ENCODE measurements around the gene AFAP1. TPM values are rescaled to one million over a fixed set of nuclear protein-coding genes. Genes with fewer than 3 reads are reported as not detected.

Gene AFAP1
- total RNA-seq, 1 donor from 2014 or later = 6.8 TPM

DNA sequence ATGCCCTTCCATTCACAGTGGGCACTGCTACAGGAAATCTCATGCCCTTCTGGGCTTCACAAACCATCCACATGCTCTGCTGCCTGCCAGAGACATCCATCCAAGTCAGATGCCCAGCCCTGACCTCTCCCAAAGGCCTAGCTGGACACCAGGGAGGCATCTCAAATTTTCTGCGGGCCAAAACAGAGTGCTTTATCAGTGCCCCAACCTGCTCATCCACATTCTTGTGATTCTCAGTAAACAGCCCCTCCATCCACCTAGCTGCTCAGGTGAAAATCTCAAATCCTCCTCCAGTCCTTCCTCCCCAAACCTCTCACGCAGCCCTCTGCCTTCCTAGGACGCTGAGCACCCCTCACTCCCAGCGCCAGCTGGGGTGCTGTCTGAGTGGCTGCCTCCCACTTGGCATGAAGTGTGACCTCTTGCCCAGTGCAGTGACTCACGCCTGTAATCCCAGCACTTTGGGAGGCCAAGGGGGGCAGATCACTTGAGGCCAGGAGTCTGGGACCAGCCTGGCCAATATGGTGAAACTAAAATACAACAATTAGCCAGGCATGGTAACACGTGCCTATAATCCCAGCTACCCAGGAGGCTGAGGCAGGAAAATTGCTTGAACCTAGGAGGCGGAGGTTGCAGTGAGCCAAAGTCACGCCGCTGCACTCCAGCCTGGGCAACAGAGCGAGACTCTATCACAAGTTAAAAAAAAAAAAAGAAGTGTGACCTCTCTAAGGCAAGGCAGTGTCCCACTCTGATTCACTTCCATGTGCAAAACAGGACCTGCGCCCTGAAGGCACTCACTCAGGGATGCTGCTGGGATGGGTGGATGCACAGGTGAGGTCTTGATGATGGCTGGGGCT, 1.7 kb upstream of the AFAP1 start:
- peak; percentile 40 for DNase-seq (ENCODE audit: low read depth)

DNA sequence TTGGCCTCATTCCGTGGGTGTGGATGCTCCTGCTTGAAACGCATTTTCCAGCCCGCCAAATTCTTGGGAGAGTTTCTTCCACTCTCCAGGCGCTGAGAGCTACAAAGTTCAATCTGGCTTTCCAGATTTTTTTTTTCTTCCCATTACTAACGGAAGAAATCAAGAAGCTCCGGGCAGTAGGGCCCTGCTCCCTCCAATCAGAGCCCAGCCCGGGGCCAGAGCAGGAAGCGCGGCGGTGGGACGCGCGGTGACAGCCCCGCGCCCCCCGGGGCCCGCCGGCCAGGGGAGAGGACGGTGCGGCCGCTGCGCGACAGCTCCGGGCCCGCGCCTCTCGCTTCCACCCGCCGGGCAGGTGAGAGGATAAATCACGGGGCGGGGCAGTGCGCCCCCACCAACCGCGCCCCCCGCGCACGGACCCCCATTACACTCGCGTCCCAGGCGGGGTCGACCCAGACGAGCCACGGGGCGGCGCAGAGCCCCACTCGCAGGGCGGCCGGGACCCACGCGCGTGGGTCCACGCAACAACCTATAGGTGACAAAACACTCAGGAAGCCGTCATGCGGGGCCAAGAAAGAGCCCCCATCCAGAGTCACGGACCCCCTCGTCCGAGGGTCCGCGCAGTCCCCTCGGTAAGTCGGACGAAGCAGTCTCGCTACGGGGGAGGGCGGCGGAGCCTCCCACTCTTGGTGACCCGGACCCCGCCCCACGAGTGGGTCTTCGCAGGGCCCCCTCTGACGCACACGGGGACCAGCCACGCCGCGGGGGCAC, 868 bp downstream of the AFAP1 start:
- TF ChIP-seq, protein P1, sequence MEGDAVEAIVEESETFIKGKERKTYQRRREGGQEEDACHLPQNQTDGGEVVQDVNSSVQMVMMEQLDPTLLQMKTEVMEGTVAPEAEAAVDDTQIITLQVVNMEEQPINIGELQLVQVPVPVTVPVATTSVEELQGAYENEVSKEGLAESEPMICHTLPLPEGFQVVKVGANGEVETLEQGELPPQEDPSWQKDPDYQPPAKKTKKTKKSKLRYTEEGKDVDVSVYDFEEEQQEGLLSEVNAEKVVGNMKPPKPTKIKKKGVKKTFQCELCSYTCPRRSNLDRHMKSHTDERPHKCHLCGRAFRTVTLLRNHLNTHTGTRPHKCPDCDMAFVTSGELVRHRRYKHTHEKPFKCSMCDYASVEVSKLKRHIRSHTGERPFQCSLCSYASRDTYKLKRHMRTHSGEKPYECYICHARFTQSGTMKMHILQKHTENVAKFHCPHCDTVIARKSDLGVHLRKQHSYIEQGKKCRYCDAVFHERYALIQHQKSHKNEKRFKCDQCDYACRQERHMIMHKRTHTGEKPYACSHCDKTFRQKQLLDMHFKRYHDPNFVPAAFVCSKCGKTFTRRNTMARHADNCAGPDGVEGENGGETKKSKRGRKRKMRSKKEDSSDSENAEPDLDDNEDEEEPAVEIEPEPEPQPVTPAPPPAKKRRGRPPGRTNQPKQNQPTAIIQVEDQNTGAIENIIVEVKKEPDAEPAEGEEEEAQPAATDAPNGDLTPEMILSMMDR (IDR thresholded peaks at IDR 0.05; ENCODE audit: insufficient read depth, low read length, severe bottlenecking) = no peak
- no peak for FAIRE-seq
- peak overlapping the region; percentile 91 for H3K4me3 ChIP-seq (ENCODE audit: low read depth, low read length)

More for the DNA sequence above, 1.7 kb upstream of the AFAP1 start:
- no peaks in the 10 kb centered on the region for H3K36me3 ChIP-seq (ENCODE audit: control insufficient read depth, insufficient read depth, low read length)
- no peak overlapping the region for H3K4me3 ChIP-seq (ENCODE audit: low read depth, low read length)
- TF ChIP-seq, protein P1 (IDR thresholded peaks at IDR 0.05; ENCODE audit: insufficient read depth, low read length, severe bottlenecking) = no peak
- no peaks in the 10 kb centered on the region for H3K27me3 ChIP-seq (ENCODE audit: control insufficient read depth, insufficient read depth, low read length)
- FAIRE-seq = no peak

DNA sequence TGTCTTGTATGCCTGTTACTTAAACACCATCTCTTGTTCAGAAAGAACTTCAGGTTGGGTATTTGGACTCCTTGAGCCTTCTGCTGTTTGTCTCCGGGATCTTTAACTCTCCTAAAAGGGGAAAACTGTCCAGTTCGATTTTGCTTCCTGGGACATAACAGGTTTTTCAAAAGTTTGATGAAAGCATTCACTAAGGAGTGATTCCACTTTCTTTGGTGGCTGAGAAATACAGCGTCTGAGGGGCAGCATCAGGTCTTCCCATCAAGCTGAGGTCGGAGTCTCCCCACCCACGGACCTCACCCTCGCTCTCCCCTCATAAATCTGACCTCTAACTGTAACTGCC, 1.4 kb downstream of the AFAP1 start:
- DNase-seq (ENCODE audit: low read depth) (peak; percentile 16), FAIRE-seq (no peak)
- TF ChIP-seq, protein P1 (IDR thresholded peaks at IDR 0.05; ENCODE audit: insufficient read depth, low read length, severe bottlenecking) = no peak
- Histone ChIP-seq H3K27me3 (ENCODE audit: control insufficient read depth, insufficient read depth, low read length) (no peaks in the 10 kb centered on the region), H3K36me3 (ENCODE audit: control insufficient read depth, insufficient read depth, low read length) (no peaks in the 10 kb centered on the region), H3K4me3 (ENCODE audit: low read depth, low read length) (peak overlapping the region; percentile 91)

More for the DNA sequence above, 868 bp downstream of the AFAP1 start:
- no peaks in the 10 kb centered on the region for H3K27me3 ChIP-seq (ENCODE audit: control insufficient read depth, insufficient read depth, low read length)
- peak; percentile 20 for DNase-seq (ENCODE audit: low read depth)
- no peaks in the 10 kb centered on the region for H3K36me3 ChIP-seq (ENCODE audit: control insufficient read depth, insufficient read depth, low read length)

DNA sequence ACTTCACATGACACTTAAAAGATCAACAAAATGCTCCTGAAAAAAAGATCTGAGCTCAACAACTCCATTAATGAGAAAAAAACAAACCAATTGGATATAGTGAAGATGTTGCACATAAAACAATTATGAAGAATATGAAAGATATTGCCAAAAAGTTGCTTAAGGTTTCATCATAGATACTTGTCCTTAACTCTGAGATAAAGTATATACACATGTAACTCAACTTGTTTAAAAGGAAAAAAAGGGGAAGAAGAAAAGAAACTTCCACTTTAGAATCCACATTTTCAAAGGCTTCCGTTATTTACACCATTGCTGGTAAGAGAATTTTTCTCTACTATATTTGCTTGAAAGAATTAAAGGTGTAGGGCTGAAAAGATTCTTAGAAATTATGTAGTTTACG, 2.7 kb downstream of the AFAP1 start:
- FAIRE-seq = no peak
- DNase-seq (ENCODE audit: low read depth) = no peak
- TF ChIP-seq, protein P1 (IDR thresholded peaks at IDR 0.05; ENCODE audit: insufficient read depth, low read length, severe bottlenecking) = no peak
- no peak overlapping the region for H3K4me3 ChIP-seq (ENCODE audit: low read depth, low read length)
- H3K27me3 ChIP-seq (ENCODE audit: control insufficient read depth, insufficient read depth, low read length) = no peaks in the 10 kb centered on the region
- H3K36me3 ChIP-seq (ENCODE audit: control insufficient read depth, insufficient read depth, low read length) = no peaks in the 10 kb centered on the region

DNA sequence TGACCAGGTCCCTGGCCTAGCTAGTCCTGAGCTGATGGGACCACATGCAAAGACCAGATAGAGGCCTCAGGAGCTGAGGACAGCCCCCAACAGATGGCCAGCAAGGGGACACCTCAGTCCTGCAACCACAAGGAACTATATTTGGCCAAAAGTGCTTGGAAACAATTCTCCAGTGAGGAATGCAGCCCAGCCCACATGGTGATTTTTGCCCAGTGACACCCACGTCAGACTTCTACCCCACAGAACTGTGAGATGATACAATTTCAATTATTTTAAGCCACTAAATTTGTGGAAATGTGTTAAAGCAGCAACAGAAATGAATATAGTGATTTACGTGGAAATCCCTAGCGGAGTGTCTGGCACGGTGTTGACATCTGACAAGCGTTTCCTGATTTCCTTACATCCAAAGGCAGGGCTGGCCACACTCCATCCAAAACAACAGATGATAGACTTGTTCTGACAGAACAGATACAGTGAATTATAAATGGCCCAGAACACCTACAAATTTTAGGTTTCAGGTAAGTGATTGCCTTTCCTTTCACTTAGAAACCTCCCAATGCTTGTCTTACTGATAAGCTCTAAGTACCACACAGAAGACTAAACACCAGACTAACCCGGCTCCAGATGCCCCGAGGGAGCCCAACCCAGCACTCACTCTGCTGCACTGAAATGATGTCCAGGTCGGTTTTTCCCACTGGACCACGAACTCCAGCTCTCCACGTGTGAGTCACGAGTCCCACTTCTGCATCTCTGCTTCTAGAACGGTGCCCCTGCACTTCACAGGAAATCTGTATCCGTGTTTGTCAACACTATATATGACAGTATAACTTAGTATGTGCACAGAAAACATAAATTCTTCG, 5.8 kb downstream of the AFAP1 start:
- H3K27me3 ChIP-seq (ENCODE audit: control insufficient read depth, insufficient read depth, low read length) = no peaks in the 10 kb centered on the region
- no peak for DNase-seq (ENCODE audit: low read depth)
- H3K4me3 ChIP-seq (ENCODE audit: low read depth, low read length) = no peak overlapping the region
- TF ChIP-seq, protein P1 (IDR thresholded peaks at IDR 0.05; ENCODE audit: insufficient read depth, low read length, severe bottlenecking) = no peak
- FAIRE-seq = no peak
- H3K36me3 ChIP-seq (ENCODE audit: control insufficient read depth, insufficient read depth, low read length) = no peaks in the 10 kb centered on the region

Measured in bronchial epithelial cell (primary cell).